HepG2 (cell line): ENCODE measurements around the gene CALML6. TPM values are rescaled to one million over a fixed set of nuclear protein-coding genes. Genes with fewer than 3 reads are reported as not detected.

ENCODE experiments used
- ATAC-seq: fragments of 200-7000 bp; cut with Tn5 transposase; 3 replicates; pipeline ENCODE4 v1.9.1; 2020; ENCODE audit warnings: mild to moderate bottlenecking, moderate library complexity
- BruUV-seq: library from RNA; stranded (reverse); fragments of 400-500 nt; replicated peaks from 2 replicates; lab custom pipeline; 2021; lab: Mats Ljungman, UMichigan
- CTCF ChIA-PET: fragments of 300-600 bp; formaldehyde crosslinking; extraction: SDS; loops from one replicate; lab custom pipeline; 2021; ENCODE audit warnings: low total read pairs, inconsistent platforms, low intra/inter-chr PET ratio; lab: Yijun Ruan, JAX
- POLR2A ChIA-PET: fragments of 350-600 bp; sonication (Branson Sonifier 250); formaldehyde crosslinking; loops from one replicate; lab custom pipeline; 2020; ENCODE audit warnings: antibody characterized with exemption, inconsistent platforms; lab: Yijun Ruan, JAX
- DNase-seq: peaks from one replicate; pipeline ENCODE4 v3.0.0-alpha.2; 2015; ENCODE audit warnings: low spot score
- FAIRE-seq: peaks from 3 replicates; lab custom pipeline; 2011; peaks lifted over from hg19 to GRCh38; lab: Jason Lieb, UNC
- H2AFZ ChIP-seq: one replicate; pipeline ENCODE4 v1.6.1; 2011; ENCODE audit warnings: low read length, inconsistent platforms
- H3K27ac ChIP-seq: fragments of 300-600 bp; 3 replicates; pipeline ENCODE4 v1.8.0; 2011; ENCODE audit warnings: mixed run types, mild to moderate bottlenecking, mixed read lengths, low read length, inconsistent platforms; ENCODE audit not compliant: insufficient read depth; ENCODE audit errors: extremely low read length
- H3K27me3 ChIP-seq, 2 experiments: fragments of 200-600 bp in 1 of 2; 2 replicates in 1 of 2; 3 replicates in 1 of 2; pipeline versions ENCODE4 v1.6.0 to v1.8.0; 2011; ENCODE audit warnings: low read length in 2 of 2, mild to moderate bottlenecking in 2 of 2, moderate library complexity in 2 of 2, inconsistent platforms in 1 of 2; ENCODE audit not compliant: insufficient read depth in 2 of 2, control insufficient read depth in 1 of 2
- H3K36me3 ChIP-seq, 2 experiments: fragments of 200-600 bp in 1 of 2; replicated peaks in 1 of 2; 2 replicates in 1 of 2; 3 replicates in 1 of 2; pipeline versions ENCODE4 v1.5.1 to v1.8.0; 2011; ENCODE audit warnings: low read length in 2 of 2, inconsistent platforms in 1 of 2; ENCODE audit not compliant: insufficient read depth in 2 of 2, control insufficient read depth in 1 of 2
- H3K4me1 ChIP-seq: 2 replicates; pipeline ENCODE4 v1.5.1; 2012; ENCODE audit warnings: low read length, inconsistent platforms; ENCODE audit not compliant: insufficient read depth
- H3K4me2 ChIP-seq: 2 replicates; pipeline ENCODE4 v1.6.0; 2011; ENCODE audit warnings: low read depth, low read length, inconsistent platforms
- H3K4me3 ChIP-seq, 3 experiments: fragments of 200-600 bp in 1 of 3; sonication (generic), shearing (Covaris generic) in 1 of 3; replicated peaks in 1 of 3; 2 replicates each; pipeline ENCODE4 v1.5.1; 2011 to 2016; ENCODE audit warnings: low read length in 3 of 3, inconsistent platforms in 2 of 3, low read depth in 2 of 3, mild to moderate bottlenecking in 2 of 3, control low read depth in 1 of 3, mixed read lengths in 1 of 3; ENCODE audit not compliant: insufficient read depth in 1 of 3
- H3K79me2 ChIP-seq: one replicate; pipeline ENCODE4 v1.6.1; 2011; ENCODE audit warnings: low read length, inconsistent platforms; ENCODE audit not compliant: insufficient read depth
- H3K9ac ChIP-seq: 2 replicates; pipeline ENCODE4 v1.6.0; 2011; ENCODE audit warnings: mild to moderate bottlenecking, low read depth, low read length, inconsistent platforms; ENCODE audit not compliant: insufficient read depth
- H3K9me3 ChIP-seq: 2 replicates; pipeline ENCODE4 v1.5.1; 2012; ENCODE audit warnings: mild to moderate bottlenecking, low read length
- H4K20me1 ChIP-seq: 2 replicates; pipeline ENCODE4 v1.6.0; 2011; ENCODE audit warnings: inconsistent platforms, mild to moderate bottlenecking, low read length, moderate library complexity; ENCODE audit not compliant: insufficient read depth
- ARID2 ChIP-seq: sonication (generic); formaldehyde crosslinking; IDR thresholded peaks from 2 replicates; pipeline ENCODE4 v1.8.1; 2022; ENCODE audit warnings: mild to moderate bottlenecking, missing genetic modification reagents, borderline replicate concordance
- CERS6 ChIP-seq: sonication (generic); formaldehyde crosslinking; IDR thresholded peaks from 2 replicates; pipeline ENCODE4 v1.5.0; 2020; ENCODE audit warnings: missing genetic modification reagents
- CREB3 ChIP-seq: sonication (generic); formaldehyde crosslinking; IDR thresholded peaks from 2 replicates; pipeline ENCODE4 v1.5.0; 2020; ENCODE audit warnings: missing genetic modification reagents
- ESRRA ChIP-seq: sonication (generic); formaldehyde crosslinking; IDR thresholded peaks from 2 replicates; pipeline ENCODE4 v1.5.1; 2020; ENCODE audit warnings: mild to moderate bottlenecking, low read depth, missing genetic modification reagents
- EZH2 ChIP-seq: conservative IDR thresholded peaks from 2 replicates; pipeline ENCODE4 v1.6.1; 2012; ENCODE audit warnings: mild to moderate bottlenecking, low read depth, low read length, moderate library complexity
- ISX ChIP-seq: sonication (generic); formaldehyde crosslinking; conservative IDR thresholded peaks from 2 replicates; pipeline ENCODE4 v1.5.0; 2020; ENCODE audit warnings: missing genetic modification reagents
- JUND ChIP-seq: sonication (generic); formaldehyde crosslinking; IDR thresholded peaks from 2 replicates; pipeline ENCODE4 v1.8.0; 2022; ENCODE audit warnings: mild to moderate bottlenecking, missing genetic modification reagents
- KDM2A ChIP-seq: sonication (generic); formaldehyde crosslinking; IDR thresholded peaks from 2 replicates; pipeline ENCODE4 v1.4.0; 2020; ENCODE audit warnings: low read depth, missing genetic modification reagents, borderline replicate concordance
- MIER3 ChIP-seq: IDR thresholded peaks from 2 replicates; pipeline ENCODE4 v1.6.1; 2016; ENCODE audit warnings: missing compliant biosample characterization, borderline replicate concordance
- NONO ChIP-seq, 2 experiments: fragments of 450-650 bp in 1 of 2; sonication (generic) in 1 of 2; formaldehyde crosslinking in 1 of 2; IDR thresholded peaks in 1 of 2; conservative IDR thresholded peaks in 1 of 2; 2 replicates each; pipeline versions ENCODE4 v1.6.1 to v1.8.0; 2017 to 2022; ENCODE audit warnings: mild to moderate bottlenecking in 1 of 2, missing genetic modification reagents in 1 of 2, moderate library complexity in 1 of 2
- PCBP1 ChIP-seq: fragments of 200-400 bp; formaldehyde crosslinking; IDR thresholded peaks from 2 replicates; pipeline ENCODE4 v1.6.1; 2017; ENCODE audit warnings: mild to moderate bottlenecking, low read depth, low read length, borderline replicate concordance
- PLRG1 ChIP-seq: fragments of 450-650 bp; conservative IDR thresholded peaks from 2 replicates; pipeline ENCODE4 v1.6.1; 2016
- PLSCR1 ChIP-seq: sonication (generic); formaldehyde crosslinking; IDR thresholded peaks from 2 replicates; pipeline ENCODE4 v1.5.0; 2020; ENCODE audit warnings: missing genetic modification reagents, mild to moderate bottlenecking, borderline replicate concordance
- PRPF4 ChIP-seq: fragments of 200-400 bp; formaldehyde crosslinking; IDR thresholded peaks from 2 replicates; pipeline ENCODE4 v1.6.1; 2016; ENCODE audit warnings: low read length, low read depth; ENCODE audit not compliant: poor library complexity, severe bottlenecking
- RARA ChIP-seq: IDR thresholded peaks from 2 replicates; pipeline ENCODE4 v1.6.1; 2016; ENCODE audit warnings: missing genetic modification reagents, missing compliant biosample characterization
- SAP130 ChIP-seq: IDR thresholded peaks from 2 replicates; pipeline ENCODE4 v1.6.1; 2016; ENCODE audit warnings: low read depth
- SIN3B ChIP-seq: fragments of 150-350 bp; IDR thresholded peaks from 2 replicates; pipeline ENCODE4 v1.6.1; 2014; ENCODE audit warnings: low read length
- ZBTB42 ChIP-seq: sonication (generic); formaldehyde crosslinking; IDR thresholded peaks from 2 replicates; pipeline ENCODE4 v1.5.0; 2020; ENCODE audit warnings: mild to moderate bottlenecking, missing genetic modification reagents
- ZFP37 ChIP-seq: sonication (generic); formaldehyde crosslinking; IDR thresholded peaks from 2 replicates; pipeline ENCODE4 v1.4.0; 2020; ENCODE audit warnings: missing genetic modification reagents, borderline replicate concordance
- ZNF205 ChIP-seq: IDR thresholded peaks from 2 replicates; pipeline ENCODE4 v1.6.1; 2018; ENCODE audit warnings: missing biosample characterization, missing genetic modification reagents
- ZNF484 ChIP-seq: sonication (generic); formaldehyde crosslinking; IDR thresholded peaks from 2 replicates; pipeline ENCODE4 v1.5.1; 2020; ENCODE audit warnings: mild to moderate bottlenecking, low read depth, missing genetic modification reagents, borderline replicate concordance
- ZNF564 ChIP-seq: sonication (generic); formaldehyde crosslinking; IDR thresholded peaks from 2 replicates; pipeline ENCODE4 v1.8.1; 2023; ENCODE audit warnings: mild to moderate bottlenecking, missing genetic modification reagents
- WGBS: methylation state at CpG from one replicate; pipeline ENCODE4 v1.1.6; 2017; ENCODE audit warnings: low lambda C conversion rate; 5-methylcytosine and 5-hydroxymethylcytosine counted together
- in situ Hi-C: cut with HindIII; loops from 2 replicates; pipeline ENCODE4 v1.10.0; 2017; ENCODE audit warnings: low pct_unique_long_range_greater_than_20kb; ENCODE audit not compliant: extremely low pct_ligation_motif_present
- intact Hi-C: fragments of 100-400 bp; cut with micrococcal nuclease; formaldehyde crosslinking; loops from one replicate; pipeline ENCODE4 v1.10.0; 2022; ENCODE audit not compliant: unreplicated experiment
- polyA plus RNA-seq, 8 experiments: library from polyadenylated mRNA; depleted of rRNA in 3 of 8; stranded (reverse) in 7 of 8; unstranded in 1 of 8; fragments of >200 nt; fragmentation: Illumina TruSeq in 4 of 8; extraction: Trizol in 4 of 8; gene quantifications; 2 replicates each; pipeline versions ENCODE4 v1.2.1 to v1.2.3, GENCODE V29; 2011 to 2016; ENCODE audit warnings: low read depth in 4 of 8, missing spikeins in 1 of 8, mixed read lengths in 1 of 8; ENCODE audit not compliant: insufficient read depth in 1 of 8
- total RNA-seq, 5 experiments: library from RNA; depleted of rRNA; stranded (reverse); fragments of >200 nt; fragmentation: Illumina TruSeq; extraction: Trizol; gene quantifications; 2 replicates each; pipeline ENCODE4 v1.2.3, GENCODE V29; 2016; ENCODE audit warnings: low read depth in 1 of 5

Gene CALML6
- total and polyA plus RNA-seq, 2 of the 13 experiments (the other 11 are each of a cell fraction or from before 2014, with no cell fraction given), result 0.11 to 0.12 TPM

- in situ Hi-C loops (loop anchor here (5.0 kb wide), 1 partner anchor 87 kb away; no protein-coding TSS in a partner anchor), intact Hi-C loops (loop anchor here (1.0 to 5.0 kb wide), 2 partner anchors 14 to 87 kb away; no protein-coding TSS in a partner anchor)
- H3K4me2 ChIP-seq, result peak overlapping the region; percentile 67
- H3K9me3 ChIP-seq, result no peaks in the 10 kb centered on the region
- H3K4me1 ChIP-seq, result peaks cover 80% of the 10 kb centered on the region
- ChIA-PET POLR2A (interaction anchor here (1.0 to 1.9 kb wide), 4 partner anchors 17 to 84 kb away, joined by 3 to 9 read pairs (median 4); no protein-coding TSS in a partner anchor), CTCF (interaction anchor here (1.6 to 3.3 kb wide), 3 partner anchors 14 to 85 kb away, joined by 5 to 30 read pairs (median 6); no protein-coding TSS in a partner anchor)
- H3K4me3 ChIP-seq, result peak overlapping the region in 2 of 3 experiments; percentile 23 to 51; a peak in 2 of 6 replicates
- H3K79me2 ChIP-seq, result no peaks in the 10 kb centered on the region
- no peaks in the 10 kb centered on the region for H4K20me1 ChIP-seq
- H3K27me3 ChIP-seq, result peaks cover 5 to 64% of the 10 kb centered on the region in 2 experiments; a peak in 4 of 5 replicates
- no peaks in the 10 kb centered on the region for H3K36me3 ChIP-seq
- no peak overlapping the region for H3K27ac ChIP-seq
- BruUV-seq, result no TSS peak
- no peak for DNase-seq
- 0 out of 2 replicates have a peak overlapping the region, but pooled peaks have one; percentile 7 for H3K9ac ChIP-seq
- no peak for FAIRE-seq
- ATAC-seq, result no peak
- WGBS, result 18% methylated on average over 16 of the region's 17 CpGs
- H2AFZ ChIP-seq, result no peak overlapping the region
- TF ChIP-seq ZFP37, result no peak
- TF ChIP-seq CERS6 (CRISPR knock-in tag), result no peak
- no peak for TF ChIP-seq ISX
- no peak for TF ChIP-seq ESRRA
- TF ChIP-seq NONO (IDR thresholded peaks at IDR 0.05), result no peak
- no peak for TF ChIP-seq NONO (CRISPR knock-in tag; conservative IDR thresholded peaks at IDR 0.05)
- TF ChIP-seq ZBTB42 (CRISPR knock-in tag), result no peak
- TF ChIP-seq JUND (CRISPR knock-in tag), result no peak
- TF ChIP-seq ARID2 (CRISPR knock-in tag), result 0 out of 2 replicates have a peak, but pooled peaks have one; percentile 58
- TF ChIP-seq PLSCR1 (CRISPR knock-in tag), result no peak
- no peak for TF ChIP-seq MIER3 (CRISPR knock-in tag)
- TF ChIP-seq ZNF205 (CRISPR knock-in tag), result no peak
- no peak for TF ChIP-seq ZNF564
- no peak for TF ChIP-seq EZH2
- TF ChIP-seq ZNF484, result no peak
- TF ChIP-seq RARA (CRISPR knock-in tag), result no peak
- TF ChIP-seq CREB3, result no peak
- no peak for TF ChIP-seq KDM2A (CRISPR knock-in tag)
- TF ChIP-seq SAP130, result no peak
- TF ChIP-seq PLRG1, result no peak
- TF ChIP-seq SIN3B, result no peak
- no peak for TF ChIP-seq PRPF4
- TF ChIP-seq PCBP1, result no peak
These were observed 45.6 kb downstream of the CALML6 start for GRCh38 chr1:1960480-1961196.
